Measurements from ENCODE around the gene JAZF1. TPM values are rescaled to one million over a fixed set of nuclear protein-coding genes. Genes with fewer than 3 reads are reported as not detected.

JAZF1 gene
- total RNA-seq, 1 donor from 2014 or later: 3.1 TPM

GRCh38 chr7:27875061-27875460, 305.5 kb downstream of the JAZF1 start:
- DNase-seq (ENCODE audit: low read depth, low spot score): no peak
- Mint-ChIP-seq H3K4me3 (no peak overlapping the region), H3K27ac (ENCODE audit: unreplicated experiment) (no peak overlapping the region), H3K27me3 (ENCODE audit: low read depth) (no peaks in the 10 kb centered on the region), H3K9me3 (peaks cover 7% of the 10 kb centered on the region), H3K36me3 (ENCODE audit: low read depth) (no peaks in the 10 kb centered on the region), H3K4me1 (no peaks in the 10 kb centered on the region)
- TF ChIP-seq CTCF (conservative IDR thresholded peaks at IDR 0.05): no peak

- Mint-ChIP-seq H3K36me3 (ENCODE audit: low read depth) (no peaks in the 10 kb centered on the region), H3K9me3 (peaks cover 7% of the 10 kb centered on the region), H3K27me3 (ENCODE audit: low read depth) (no peaks in the 10 kb centered on the region), H3K27ac (ENCODE audit: unreplicated experiment) (no peak overlapping the region), H3K4me3 (no peak overlapping the region), H3K4me1 (no peaks in the 10 kb centered on the region)
- DNase-seq (ENCODE audit: low read depth, low spot score): no peak
- no peak for TF ChIP-seq CTCF (conservative IDR thresholded peaks at IDR 0.05)
Observed at GRCh38 chr7:27873981-27874957, 306.3 kb downstream of the JAZF1 start.

- Mint-ChIP-seq H3K9me3 (peaks cover 7% of the 10 kb centered on the region), H3K4me3 (no peak overlapping the region), H3K27me3 (ENCODE audit: low read depth) (no peaks in the 10 kb centered on the region), H3K36me3 (ENCODE audit: low read depth) (no peaks in the 10 kb centered on the region), H3K27ac (ENCODE audit: unreplicated experiment) (no peak overlapping the region), H3K4me1 (no peaks in the 10 kb centered on the region)
- no peak for DNase-seq (ENCODE audit: low read depth, low spot score)
- no peak for TF ChIP-seq CTCF (conservative IDR thresholded peaks at IDR 0.05)
Observed at GRCh38 chr7:27872356-27873275, 308.0 kb downstream of the JAZF1 start.

GRCh38 chr7:27871866-27872265, 308.7 kb downstream of the JAZF1 start:
- no peak for DNase-seq (ENCODE audit: low read depth, low spot score)
- no peaks in the 10 kb centered on the region for H3K4me1 Mint-ChIP-seq
- H3K27me3 Mint-ChIP-seq (ENCODE audit: low read depth): no peaks in the 10 kb centered on the region
- no peak for TF ChIP-seq CTCF (conservative IDR thresholded peaks at IDR 0.05)
- H3K4me3 Mint-ChIP-seq: no peak overlapping the region
- H3K9me3 Mint-ChIP-seq: peaks cover 7% of the 10 kb centered on the region
- H3K27ac Mint-ChIP-seq (ENCODE audit: unreplicated experiment): no peak overlapping the region
- H3K36me3 Mint-ChIP-seq (ENCODE audit: low read depth): no peaks in the 10 kb centered on the region

- H3K27ac Mint-ChIP-seq (ENCODE audit: unreplicated experiment): no peak overlapping the region
- no peak for DNase-seq (ENCODE audit: low read depth, low spot score)
- H3K9me3 Mint-ChIP-seq: peaks cover 7% of the 10 kb centered on the region
- no peak overlapping the region for H3K4me3 Mint-ChIP-seq
- no peaks in the 10 kb centered on the region for H3K4me1 Mint-ChIP-seq
- no peak for TF ChIP-seq CTCF (conservative IDR thresholded peaks at IDR 0.05)
- no peaks in the 10 kb centered on the region for H3K27me3 Mint-ChIP-seq (ENCODE audit: low read depth)
- H3K36me3 Mint-ChIP-seq (ENCODE audit: low read depth): no peaks in the 10 kb centered on the region
Observed at GRCh38 chr7:27871086-27871485, 309.5 kb downstream of the JAZF1 start.
